ENCODE results near the gene MYO5A.

Gene MYO5A

GRCh38 chr15:52532427-52532826 lies 3.7 kb upstream of the MYO5A start:
- no peak overlapping the region for H3K4me3 ChIP-seq (replicated peaks in 1 of 2; ENCODE audit: low read depth in 2 of 2, low read length in 2 of 2)
- no peak for DNase-seq (ENCODE audit: low read depth in 2 of 2)
- TF ChIP-seq, protein P1, sequence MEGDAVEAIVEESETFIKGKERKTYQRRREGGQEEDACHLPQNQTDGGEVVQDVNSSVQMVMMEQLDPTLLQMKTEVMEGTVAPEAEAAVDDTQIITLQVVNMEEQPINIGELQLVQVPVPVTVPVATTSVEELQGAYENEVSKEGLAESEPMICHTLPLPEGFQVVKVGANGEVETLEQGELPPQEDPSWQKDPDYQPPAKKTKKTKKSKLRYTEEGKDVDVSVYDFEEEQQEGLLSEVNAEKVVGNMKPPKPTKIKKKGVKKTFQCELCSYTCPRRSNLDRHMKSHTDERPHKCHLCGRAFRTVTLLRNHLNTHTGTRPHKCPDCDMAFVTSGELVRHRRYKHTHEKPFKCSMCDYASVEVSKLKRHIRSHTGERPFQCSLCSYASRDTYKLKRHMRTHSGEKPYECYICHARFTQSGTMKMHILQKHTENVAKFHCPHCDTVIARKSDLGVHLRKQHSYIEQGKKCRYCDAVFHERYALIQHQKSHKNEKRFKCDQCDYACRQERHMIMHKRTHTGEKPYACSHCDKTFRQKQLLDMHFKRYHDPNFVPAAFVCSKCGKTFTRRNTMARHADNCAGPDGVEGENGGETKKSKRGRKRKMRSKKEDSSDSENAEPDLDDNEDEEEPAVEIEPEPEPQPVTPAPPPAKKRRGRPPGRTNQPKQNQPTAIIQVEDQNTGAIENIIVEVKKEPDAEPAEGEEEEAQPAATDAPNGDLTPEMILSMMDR (IDR thresholded peaks at IDR 0.05; ENCODE audit: low read depth, low read length): no peak

GRCh38 chr15:52529940-52530339 lies 1.3 kb upstream of the MYO5A start:
- TF ChIP-seq, protein P1 (IDR thresholded peaks at IDR 0.05; ENCODE audit: low read depth, low read length): no peak
- no peak overlapping the region for H3K4me3 ChIP-seq (replicated peaks in 1 of 2; ENCODE audit: low read depth in 2 of 2, low read length in 2 of 2)

DNA sequence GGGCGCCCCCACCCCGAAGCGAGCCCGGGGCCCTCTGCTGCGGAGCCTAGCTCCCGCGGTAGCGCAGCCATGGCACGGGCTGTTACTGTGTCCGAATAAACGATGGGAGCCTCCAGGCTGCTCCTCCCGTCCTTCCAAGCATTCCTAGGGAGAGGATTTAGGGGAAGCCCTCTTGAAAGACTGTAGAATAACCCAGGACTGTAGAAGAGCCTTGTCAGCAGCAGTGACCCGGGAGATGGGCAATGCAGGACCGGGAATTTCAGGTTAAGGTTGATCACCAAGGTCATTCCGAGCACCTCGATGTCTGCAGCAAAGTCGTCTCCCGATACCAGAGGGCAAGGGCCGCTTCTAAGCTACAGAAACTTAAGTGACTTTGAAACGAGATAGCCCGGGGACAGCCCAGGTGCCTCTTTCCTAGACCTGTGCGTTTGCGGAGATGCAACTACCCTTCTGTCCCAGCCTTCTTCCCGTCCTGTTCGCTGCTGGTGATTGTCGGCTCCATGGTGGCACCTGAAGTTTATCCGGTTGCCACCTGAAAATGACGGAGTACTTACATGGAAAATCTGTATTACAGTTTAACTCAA lies 753 bp upstream of the MYO5A start:
- TF ChIP-seq, protein P1 (IDR thresholded peaks at IDR 0.05; ENCODE audit: low read depth, low read length): no peak
- DNase-seq (ENCODE audit: low read depth in 2 of 2): no peak
- peak overlapping the region; percentile 56 to 82 for H3K4me3 ChIP-seq (replicated peaks in 1 of 2; ENCODE audit: low read depth in 2 of 2, low read length in 2 of 2)

More at GRCh38 chr15:52529940-52530339, 1.3 kb upstream of the MYO5A start:
- DNase-seq (ENCODE audit: low read depth in 2 of 2): no peak

DNA sequence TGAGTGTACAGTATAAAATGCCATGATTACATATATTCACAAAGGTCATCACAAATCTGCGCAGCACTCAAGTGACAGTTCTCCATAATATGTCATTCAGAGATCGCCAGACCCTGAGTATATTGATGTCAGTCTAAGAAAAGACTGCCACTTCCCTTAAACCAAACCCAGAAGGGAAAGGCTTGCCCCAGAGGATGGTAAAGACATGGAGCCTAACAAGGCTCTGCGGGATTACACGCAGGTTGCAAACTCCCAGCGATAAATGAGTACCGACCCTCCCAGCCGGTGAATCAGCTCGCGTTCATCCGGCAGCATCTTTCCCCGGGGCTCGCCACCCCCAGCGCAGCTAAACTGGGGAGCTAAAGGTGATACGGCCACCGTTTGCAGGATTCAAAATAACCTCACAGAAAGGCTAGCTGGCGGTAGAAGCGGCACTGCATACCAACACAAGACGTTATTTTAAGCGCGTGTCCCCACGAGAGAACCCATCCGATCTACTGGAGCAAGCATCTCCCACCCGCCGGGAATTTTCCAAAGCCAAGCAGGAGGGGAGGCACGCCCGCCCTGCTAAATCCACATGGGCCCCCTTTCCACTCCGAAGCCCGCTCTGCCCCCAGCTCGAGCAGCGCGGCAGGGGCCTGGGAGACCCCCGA lies 643 bp downstream of the MYO5A start:
- TF ChIP-seq, protein P1 (IDR thresholded peaks at IDR 0.05; ENCODE audit: low read depth, low read length): no peak
- DNase-seq (ENCODE audit: low read depth in 2 of 2): peak; percentile 27 to 32
- H3K4me3 ChIP-seq (replicated peaks in 1 of 2; ENCODE audit: low read depth in 2 of 2, low read length in 2 of 2): peak overlapping the region; percentile 77 to 82

GRCh38 chr15:52527196-52527910 lies 1.3 kb downstream of the MYO5A start:
- DNase-seq (ENCODE audit: low read depth in 2 of 2): no peak
- H3K4me3 ChIP-seq (replicated peaks in 1 of 2; ENCODE audit: low read depth in 2 of 2, low read length in 2 of 2): peak overlapping the region in 1 of 2 donors; percentile 82
- TF ChIP-seq, protein P1 (IDR thresholded peaks at IDR 0.05; ENCODE audit: low read depth, low read length): no peak

DNA sequence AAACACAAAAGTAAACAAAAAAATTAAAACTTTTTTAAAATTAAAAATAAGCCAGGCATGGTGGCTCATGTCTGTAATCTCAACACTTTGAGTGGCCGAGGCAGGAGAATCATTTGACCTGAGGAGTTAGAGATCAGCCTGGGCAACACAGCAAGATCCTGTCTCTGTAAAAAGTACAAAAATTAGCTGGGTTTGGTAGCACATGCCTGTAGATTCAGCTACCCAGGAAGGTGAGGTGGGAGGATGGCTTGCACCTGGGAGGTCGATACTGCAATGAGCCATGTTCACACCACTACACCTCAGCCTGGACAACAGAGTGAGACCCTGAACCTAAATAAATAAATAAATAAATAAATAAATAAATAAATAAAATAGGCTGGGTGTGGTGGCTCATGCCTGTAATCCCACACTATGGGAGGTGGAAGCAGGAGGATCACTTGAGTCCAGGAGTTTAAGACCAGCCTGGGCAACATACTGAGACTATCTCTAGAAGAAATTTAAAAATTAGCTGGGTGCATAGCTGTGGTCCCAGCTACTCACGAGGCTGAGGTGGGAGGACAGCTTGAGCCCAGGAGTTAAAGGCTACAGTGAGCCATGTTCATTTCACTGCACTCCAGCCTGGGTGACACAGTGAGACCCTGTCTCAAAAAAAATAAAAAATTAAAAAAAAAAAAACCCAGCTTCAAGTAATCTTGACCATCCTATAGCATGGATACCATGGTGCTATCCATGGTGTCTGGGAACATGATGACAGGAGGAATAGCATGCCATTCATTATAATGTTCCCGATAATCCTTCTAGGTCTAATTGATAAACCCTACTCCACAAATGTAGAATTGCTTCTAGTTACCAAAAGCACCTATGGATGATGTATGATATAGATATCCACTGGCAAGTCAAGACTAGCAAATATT lies 4.2 kb downstream of the MYO5A start:
- no peak overlapping the region for H3K4me3 ChIP-seq (replicated peaks in 1 of 2; ENCODE audit: low read depth in 2 of 2, low read length in 2 of 2)
- no peak for DNase-seq (ENCODE audit: low read depth in 2 of 2)
- TF ChIP-seq, protein P1 (IDR thresholded peaks at IDR 0.05; ENCODE audit: low read depth, low read length): no peak
